GM18951 (cell line): ENCODE data around the gene TCOF1.

Experiments used
- POLR2A ChIP-seq: IDR thresholded peaks from 4 replicates; pipeline ENCODE4 v1.6.1; 2011; ENCODE audit warnings: mild to moderate bottlenecking; ENCODE audit not compliant: insufficient read length, insufficient read depth; ENCODE audit errors: extremely low read depth
- in situ Hi-C: fragments of 300-500 bp; cut with MboI; formaldehyde crosslinking; loops from one replicate; pipeline ENCODE4 v1.12.0; 2022; ENCODE audit warnings: low sequenced_read_pairs, mixed read lengths, inconsistent platforms; ENCODE audit not compliant: unreplicated experiment

The TCOF1 gene

GRCh38 chr5:150357326-150358260 is at the start of gene TCOF1:
TCOF1 (plus strand) TSS chr5:150357697; CDS start chr5:150357747, 50 bp downstream.
- in situ Hi-C loops, result no loop called here
- TF ChIP-seq POLR2A, result peak; percentile 61

DNA sequence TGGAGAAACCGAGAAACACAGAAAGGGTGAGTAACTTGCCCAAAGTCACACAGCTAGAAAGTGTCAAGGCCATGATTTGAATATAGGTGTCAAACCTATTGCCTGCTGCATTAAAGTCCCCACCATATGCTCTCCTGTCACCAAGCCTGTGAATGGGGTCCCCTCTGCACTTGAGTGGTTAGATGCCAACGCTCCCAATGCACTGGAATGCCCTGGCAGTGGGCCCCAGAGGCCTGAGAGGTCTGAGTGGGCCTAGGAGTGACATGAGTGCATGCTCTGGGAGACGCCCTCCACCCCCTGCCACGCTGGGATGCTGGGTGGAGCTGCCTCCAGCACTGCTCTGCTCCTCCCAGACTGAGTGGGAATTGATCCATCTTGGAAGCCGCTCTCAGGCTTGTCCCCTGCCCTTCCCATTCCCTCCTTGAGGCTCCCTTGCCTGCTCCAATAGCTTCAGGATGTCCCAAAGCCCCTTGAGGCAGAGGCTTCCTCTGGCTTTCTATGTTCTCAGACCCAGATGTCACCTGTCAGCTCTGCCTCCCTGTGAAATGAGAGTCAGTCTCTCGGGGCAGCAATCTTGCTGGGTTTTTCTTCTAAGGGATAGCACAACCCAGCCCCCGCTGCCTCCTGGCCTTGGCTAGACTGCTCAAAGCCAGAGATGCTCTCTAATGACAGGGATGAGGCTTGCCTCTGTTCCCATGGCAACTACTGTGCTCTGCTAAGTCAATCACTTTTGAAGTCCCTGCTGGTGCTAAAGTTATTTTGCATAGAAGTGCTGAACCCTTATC is 48.2 kb upstream of the TCOF1 start:
- in situ Hi-C loops, result no loop called here
- TF ChIP-seq POLR2A, result no peak

DNA sequence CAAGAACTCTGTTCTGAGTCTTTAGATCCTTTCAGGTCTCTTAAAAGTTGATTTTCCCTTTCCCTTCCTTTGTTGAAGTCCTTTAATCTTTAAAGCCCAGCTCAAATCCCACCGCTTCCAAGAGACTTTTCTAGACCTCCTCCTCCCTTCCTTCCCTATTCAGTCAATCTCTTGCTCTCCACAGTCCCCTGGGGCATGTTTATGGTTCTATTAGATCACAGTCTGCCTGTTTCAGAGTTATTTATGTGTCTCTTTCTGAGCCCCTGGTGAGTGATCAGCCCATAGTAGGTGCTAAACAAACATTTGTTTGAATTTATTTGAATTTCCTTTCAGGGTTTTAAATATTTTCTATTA is 47.6 kb upstream of the TCOF1 start:
- in situ Hi-C loops, result no loop called here
- TF ChIP-seq POLR2A, result no peak

DNA sequence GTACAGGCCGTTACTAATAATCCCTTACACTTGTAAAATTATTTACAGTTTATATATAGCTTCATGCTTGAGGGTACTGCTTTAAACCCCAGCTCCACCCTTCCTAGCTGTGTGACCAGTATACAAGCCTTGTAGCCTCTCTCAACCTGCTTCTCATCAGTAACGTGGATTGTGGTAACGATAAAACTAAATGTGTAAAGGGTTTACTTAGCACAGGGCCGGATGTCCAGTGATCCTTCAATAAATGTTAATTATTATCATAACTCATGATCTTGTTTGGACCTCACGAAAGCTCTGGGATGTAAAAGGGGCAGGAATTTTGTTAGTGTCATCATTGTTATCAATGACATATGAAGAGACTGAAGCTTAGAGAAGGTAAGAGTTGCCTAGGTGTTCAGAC is 47.3 kb upstream of the TCOF1 start:
- in situ Hi-C loops, result no loop called here
- TF ChIP-seq POLR2A, result no peak

- in situ Hi-C loops, result no loop called here
Observed at GRCh38 chr5:150311015-150311692, 46.3 kb upstream of the TCOF1 start.

DNA sequence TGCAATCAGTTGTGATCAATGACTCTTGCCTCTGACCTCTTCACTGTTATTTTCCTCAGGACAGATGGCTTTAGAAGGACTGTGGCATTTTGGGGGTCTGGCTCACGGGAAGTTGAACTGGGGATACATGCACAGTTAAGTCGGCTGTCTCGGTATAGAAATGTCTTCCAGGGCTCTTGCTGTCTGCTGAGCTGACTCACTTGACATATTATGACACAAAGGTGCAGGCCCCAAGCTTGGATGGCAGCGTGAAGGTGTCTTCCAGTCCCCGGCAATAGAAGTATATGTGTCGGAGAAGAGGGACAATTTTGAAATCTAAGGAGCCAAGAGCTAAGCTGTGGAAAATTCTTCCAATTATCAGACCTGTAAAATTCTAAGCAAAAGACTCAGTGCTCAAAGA is 45.0 kb upstream of the TCOF1 start:
- in situ Hi-C loops, result no loop called here
- no peak for TF ChIP-seq POLR2A

More at GRCh38 chr5:150311015-150311692, 46.3 kb upstream of the TCOF1 start:
- TF ChIP-seq POLR2A, result no peak

- in situ Hi-C loops, result no loop called here
- TF ChIP-seq POLR2A, result no peak
Observed at GRCh38 chr5:150313501-150313900, 44.0 kb upstream of the TCOF1 start.

GRCh38 chr5:150313921-150314716 is 43.4 kb upstream of the TCOF1 start:
- TF ChIP-seq POLR2A, result no peak
- in situ Hi-C loops, result no loop called here

- in situ Hi-C loops, result no loop called here
- no peak for TF ChIP-seq POLR2A
Observed at GRCh38 chr5:150315245-150315644, 42.3 kb upstream of the TCOF1 start.

GRCh38 chr5:150316320-150316719 is 41.2 kb upstream of the TCOF1 start:
- no peak for TF ChIP-seq POLR2A

GRCh38 chr5:150317048-150318003 is 40.2 kb upstream of the TCOF1 start:
- no peak for TF ChIP-seq POLR2A
- in situ Hi-C loops, result no loop called here

More at GRCh38 chr5:150316320-150316719, 41.2 kb upstream of the TCOF1 start:
- in situ Hi-C loops, result no loop called here
